ENCODE measurements around the gene GSTM3.
"Not testable (repeated sequence)": the region's sequence is repeated elsewhere in the genome, so short reads cannot be mapped to it uniquely, and the experiment has no call there.

Gene GSTM3

DNA sequence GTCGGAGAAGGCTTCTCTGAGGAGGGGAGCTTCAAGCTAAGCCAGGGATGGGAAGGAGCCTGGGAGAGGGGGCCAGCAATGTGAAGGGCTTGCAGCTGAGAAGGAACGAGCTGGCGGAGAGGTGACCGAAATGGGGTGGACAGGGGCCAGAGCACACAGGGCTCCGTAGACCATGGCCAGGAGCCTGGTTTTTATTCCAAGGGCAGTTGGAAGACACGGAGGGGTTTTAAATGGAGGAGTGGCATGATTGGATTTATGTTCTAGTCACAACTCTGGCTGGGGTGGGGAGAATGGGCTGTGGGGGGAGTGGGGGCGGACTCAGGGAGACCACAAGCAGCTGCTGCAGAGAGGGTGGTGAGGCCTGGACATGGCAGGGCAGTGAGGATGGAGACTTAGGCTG lies 28.0 kb upstream of the GSTM3 start:
- DNase-seq (ENCODE audit: extremely low read depth, low read depth): no peak
- TF ChIP-seq, protein P1, sequence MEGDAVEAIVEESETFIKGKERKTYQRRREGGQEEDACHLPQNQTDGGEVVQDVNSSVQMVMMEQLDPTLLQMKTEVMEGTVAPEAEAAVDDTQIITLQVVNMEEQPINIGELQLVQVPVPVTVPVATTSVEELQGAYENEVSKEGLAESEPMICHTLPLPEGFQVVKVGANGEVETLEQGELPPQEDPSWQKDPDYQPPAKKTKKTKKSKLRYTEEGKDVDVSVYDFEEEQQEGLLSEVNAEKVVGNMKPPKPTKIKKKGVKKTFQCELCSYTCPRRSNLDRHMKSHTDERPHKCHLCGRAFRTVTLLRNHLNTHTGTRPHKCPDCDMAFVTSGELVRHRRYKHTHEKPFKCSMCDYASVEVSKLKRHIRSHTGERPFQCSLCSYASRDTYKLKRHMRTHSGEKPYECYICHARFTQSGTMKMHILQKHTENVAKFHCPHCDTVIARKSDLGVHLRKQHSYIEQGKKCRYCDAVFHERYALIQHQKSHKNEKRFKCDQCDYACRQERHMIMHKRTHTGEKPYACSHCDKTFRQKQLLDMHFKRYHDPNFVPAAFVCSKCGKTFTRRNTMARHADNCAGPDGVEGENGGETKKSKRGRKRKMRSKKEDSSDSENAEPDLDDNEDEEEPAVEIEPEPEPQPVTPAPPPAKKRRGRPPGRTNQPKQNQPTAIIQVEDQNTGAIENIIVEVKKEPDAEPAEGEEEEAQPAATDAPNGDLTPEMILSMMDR (IDR thresholded peaks at IDR 0.05; ENCODE audit: low read depth, low read length): no peak

DNA sequence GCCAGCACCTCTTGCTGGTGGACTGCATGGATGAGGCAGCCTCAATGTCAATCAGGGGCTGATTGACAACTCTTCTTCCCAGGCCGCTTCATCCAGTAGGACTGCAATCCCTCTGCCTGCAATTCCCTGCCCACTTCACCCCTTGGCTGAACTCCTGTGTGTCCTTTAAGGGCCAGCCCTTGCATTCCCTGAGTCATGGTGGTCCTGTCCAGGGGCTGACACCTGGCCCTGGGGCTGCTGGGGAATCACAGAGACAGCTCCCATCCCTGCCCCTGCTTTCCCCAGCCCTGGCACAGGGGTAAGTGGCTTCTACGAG lies 27.5 kb upstream of the GSTM3 start:
- DNase-seq (ENCODE audit: extremely low read depth, low read depth): no peak
- TF ChIP-seq, protein P1 (IDR thresholded peaks at IDR 0.05; ENCODE audit: low read depth, low read length): no peak

DNA sequence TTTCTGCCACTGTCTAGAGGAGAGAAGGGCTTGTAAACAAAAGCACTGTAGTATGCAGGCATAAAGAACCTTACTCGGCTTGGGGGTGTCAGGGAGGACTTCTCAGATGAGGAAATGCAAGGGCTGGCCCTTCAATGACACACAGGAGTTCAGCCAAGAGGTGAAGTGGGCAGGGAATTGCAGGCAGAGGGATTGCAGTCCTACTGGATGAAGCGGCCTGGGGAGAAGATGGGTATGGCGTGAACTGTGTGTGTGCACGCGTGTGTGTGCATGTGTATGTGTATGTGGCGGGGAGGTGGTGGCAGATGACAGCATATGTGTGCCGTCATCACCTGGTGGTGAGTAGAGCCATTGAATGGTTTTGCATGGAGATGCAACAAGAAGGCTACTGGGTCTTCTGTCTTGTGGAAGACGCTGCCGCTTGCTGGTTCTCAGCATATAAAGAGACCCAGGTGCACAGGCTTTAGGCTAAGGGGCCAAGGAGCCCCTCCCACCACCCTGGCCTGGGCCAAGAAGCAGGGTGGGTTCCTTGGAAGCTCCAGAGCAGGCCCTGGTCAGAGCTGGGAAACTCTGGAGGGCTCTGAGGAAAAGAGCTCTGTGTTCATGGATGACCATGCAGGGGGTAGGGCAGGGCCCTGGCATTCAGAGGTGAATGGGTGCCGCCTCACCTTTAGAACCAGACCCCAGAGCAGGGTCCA lies 26.9 kb upstream of the GSTM3 start:
- DNase-seq (ENCODE audit: extremely low read depth, low read depth): no peak
- TF ChIP-seq, protein P1 (IDR thresholded peaks at IDR 0.05; ENCODE audit: low read depth, low read length): no peak

DNA sequence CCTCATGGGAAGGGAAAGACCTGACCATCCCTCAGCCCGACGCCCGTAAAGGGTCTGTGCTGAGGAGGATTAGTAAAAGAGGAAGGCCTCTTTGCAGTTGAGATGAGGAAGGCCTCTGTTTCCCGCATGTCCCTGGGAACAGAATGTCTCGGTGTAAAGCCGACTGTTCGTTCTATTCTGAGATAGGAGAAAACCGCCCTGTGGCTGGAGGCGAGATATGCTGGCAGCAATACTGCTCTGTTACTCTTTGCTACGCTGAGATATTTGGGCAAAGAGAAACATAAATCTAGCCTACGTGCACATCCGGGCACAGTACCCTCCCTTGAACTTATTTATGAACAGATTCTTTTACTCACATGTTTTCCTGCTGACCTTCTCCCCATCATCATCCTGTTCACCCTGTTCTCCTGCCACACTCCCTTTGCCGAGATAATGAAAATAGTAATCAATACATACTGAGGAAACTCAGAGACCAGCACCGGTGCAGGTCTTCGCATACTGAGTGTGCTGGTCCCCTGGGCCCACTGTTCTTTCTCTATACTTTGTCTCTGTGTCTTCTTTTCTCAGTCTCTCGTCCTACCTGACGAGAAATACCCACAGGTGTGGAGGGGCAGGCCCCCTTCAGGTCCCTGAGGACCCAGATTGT lies 26.3 kb upstream of the GSTM3 start:
- not testable (repeated sequence) for DNase-seq (ENCODE audit: extremely low read depth, low read depth)

DNA sequence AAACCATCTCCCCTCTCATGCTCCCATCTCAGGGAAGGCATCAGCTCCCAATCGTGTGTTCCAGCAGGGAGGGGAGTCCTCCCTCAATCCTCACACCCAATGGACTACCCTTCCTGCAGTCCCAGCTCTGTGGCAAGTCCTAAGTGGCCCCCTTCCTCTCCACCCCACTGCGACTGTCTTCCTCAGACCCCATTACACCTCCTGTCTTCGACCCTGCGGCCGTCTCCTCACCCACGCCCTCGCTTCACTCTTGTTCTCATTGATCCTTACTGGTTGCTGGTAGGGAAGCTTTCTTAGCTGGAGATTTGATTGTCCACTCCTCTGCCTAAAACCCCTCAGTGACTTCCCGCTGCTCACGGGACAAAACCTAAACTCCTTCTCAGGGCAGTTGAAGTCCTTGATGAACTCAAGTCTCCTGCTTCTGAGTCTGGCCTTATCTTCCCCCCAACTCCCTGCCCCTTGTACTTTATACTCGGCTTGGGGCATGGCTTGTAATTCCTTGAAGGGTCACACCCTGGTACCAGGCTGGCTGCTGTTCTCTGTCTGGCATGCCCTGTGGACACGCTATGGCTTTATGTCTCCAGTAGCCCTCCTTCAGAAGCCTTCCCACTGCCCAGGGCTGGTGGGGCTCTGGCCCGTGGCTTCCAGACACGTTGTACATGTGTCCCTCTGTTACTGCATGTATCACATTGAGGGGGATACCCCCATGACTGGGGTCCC lies 25.2 kb upstream of the GSTM3 start:
- DNase-seq (ENCODE audit: extremely low read depth, low read depth): no peak
- TF ChIP-seq, protein P1 (IDR thresholded peaks at IDR 0.05; ENCODE audit: low read depth, low read length): no peak

DNA sequence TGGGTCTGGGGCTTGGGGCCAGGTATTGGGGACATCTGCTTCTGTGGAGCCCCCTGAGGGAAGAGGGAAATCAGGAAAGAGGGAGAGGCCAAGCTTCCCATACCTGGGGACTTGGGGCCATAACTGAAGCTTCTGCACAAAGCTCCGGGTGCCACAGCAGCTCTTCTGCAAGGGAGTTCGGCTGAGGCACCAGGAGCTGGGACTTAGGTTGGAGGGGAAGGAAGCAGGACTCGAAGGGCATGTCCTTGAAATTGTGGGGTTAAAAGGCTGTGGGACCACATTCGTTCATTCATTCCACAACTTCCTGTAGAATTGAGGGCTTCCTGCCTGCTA lies 24.6 kb upstream of the GSTM3 start:
- TF ChIP-seq, protein P1 (IDR thresholded peaks at IDR 0.05; ENCODE audit: low read depth, low read length): no peak
- no peak for DNase-seq (ENCODE audit: extremely low read depth, low read depth)

DNA sequence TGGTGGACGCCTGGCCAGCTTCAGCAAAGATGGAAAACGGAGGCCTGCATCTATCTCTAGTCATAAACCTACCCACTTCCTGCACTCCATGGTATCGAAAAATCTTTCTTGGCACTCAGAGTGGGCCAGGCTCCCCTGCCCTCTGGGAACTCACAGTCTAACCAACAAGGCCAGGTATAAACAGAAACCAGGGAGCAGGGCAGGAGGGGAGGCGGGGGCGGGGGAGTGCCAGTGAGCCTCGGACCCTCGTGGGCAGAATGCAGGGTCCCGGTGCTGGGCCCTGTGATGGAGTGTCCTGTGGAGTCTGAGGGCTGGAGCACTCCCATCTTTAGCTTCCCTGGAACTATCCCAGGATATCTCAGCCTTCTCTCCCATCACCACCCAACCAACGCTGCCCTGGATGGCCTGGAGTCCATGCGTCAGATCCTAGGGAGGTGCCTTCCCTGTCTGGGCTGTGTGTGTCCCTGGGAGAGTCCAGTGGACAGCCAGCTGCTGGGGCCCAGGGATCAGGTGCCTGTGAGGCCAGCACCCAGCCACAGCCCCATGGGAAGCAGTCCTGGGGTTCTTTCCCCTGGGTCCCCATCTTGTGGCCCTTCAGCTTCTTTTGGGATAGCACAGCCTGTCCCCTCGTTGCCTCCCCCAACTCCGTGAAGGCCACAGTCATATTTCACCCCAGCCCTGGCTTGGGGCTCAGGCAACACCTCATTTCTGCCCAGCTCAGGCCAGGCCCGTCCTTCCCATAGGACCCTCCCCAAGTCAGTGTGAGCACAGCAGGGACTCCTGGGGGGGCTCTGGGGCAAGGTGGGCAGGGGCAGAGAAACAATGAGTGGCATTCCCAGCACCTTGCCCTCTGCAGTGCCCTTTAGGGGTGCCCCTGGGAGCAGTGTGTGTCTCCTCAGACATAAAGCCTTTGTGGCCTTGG lies 24.0 kb upstream of the GSTM3 start:
- TF ChIP-seq, protein P1 (IDR thresholded peaks at IDR 0.05; ENCODE audit: low read depth, low read length): no peak

More for the DNA sequence above, 24.0 kb upstream of the GSTM3 start:
- DNase-seq (ENCODE audit: extremely low read depth, low read depth): no peak

Measured in AG09319 (cell line).